Fibroblast of gingiva (primary cell): Measurements from ENCODE around the gene CUBN.
A peak's percentile ranks its signal among the peaks of the same experiment; 100 is the strongest.

ENCODE experiments used
- DNase-seq: peaks from one replicate; pipeline ENCODE4 v3.0.0-alpha.2; 2011; ENCODE audit warnings: low read depth

Gene CUBN

GRCh38 chr10:16820421-16820820, 309.2 kb downstream of the CUBN start:
- no peak for DNase-seq

- no peak for DNase-seq
Observed at GRCh38 chr10:16820018-16820417, 309.6 kb downstream of the CUBN start.

GRCh38 chr10:16819436-16819835, 310.2 kb downstream of the CUBN start:
- DNase-seq, result no peak

GRCh38 chr10:16819026-16819425, 310.6 kb downstream of the CUBN start:
- no peak for DNase-seq

GRCh38 chr10:16817125-16818019, 312.2 kb downstream of the CUBN start, which contains the start of gene RSU1:
Gene RSU1, minus strand, starts transcription at chr10:16817424. Its CDS starts 343 bp downstream, at chr10:16817081.
- peak; percentile 100 for DNase-seq

GRCh38 chr10:16816830-16817124, 312.8 kb downstream of the CUBN start:
- no peak for DNase-seq

- DNase-seq, result no peak
Observed at GRCh38 chr10:16816171-16816570, 313.4 kb downstream of the CUBN start.

- DNase-seq, result no peak
Observed at GRCh38 chr10:16814012-16814411, 315.6 kb downstream of the CUBN start.

- no peak for DNase-seq
Observed at GRCh38 chr10:16812676-16813075, 316.9 kb downstream of the CUBN start.

- DNase-seq, result no peak
Observed at GRCh38 chr10:16811765-16812164, 317.8 kb downstream of the CUBN start.

GRCh38 chr10:16811292-16811691, 318.3 kb downstream of the CUBN start:
- DNase-seq, result no peak

GRCh38 chr10:16809074-16809718, 320.4 kb downstream of the CUBN start:
- DNase-seq, result peak; percentile 27

- no peak for DNase-seq
Observed at GRCh38 chr10:16804123-16804522, 325.5 kb downstream of the CUBN start.

- DNase-seq, result no peak
Observed at GRCh38 chr10:16803464-16803863, 326.1 kb downstream of the CUBN start.

GRCh38 chr10:16799621-16800020, 330.0 kb downstream of the CUBN start:
- DNase-seq, result no peak

- DNase-seq, result no peak
Observed at GRCh38 chr10:16798571-16798970, 331.0 kb downstream of the CUBN start.

- no peak for DNase-seq
Observed at GRCh38 chr10:16795410-16796073, 334.1 kb downstream of the CUBN start.

- no peak for DNase-seq
Observed at GRCh38 chr10:16794005-16794404, 335.6 kb downstream of the CUBN start.

- peak; percentile 35 for DNase-seq
Observed at GRCh38 chr10:16792675-16793074, 336.9 kb downstream of the CUBN start.

GRCh38 chr10:16789765-16790164, 339.8 kb downstream of the CUBN start:
- no peak for DNase-seq

GRCh38 chr10:16789261-16789660, 340.4 kb downstream of the CUBN start:
- no peak for DNase-seq

GRCh38 chr10:16788778-16789177, 340.8 kb downstream of the CUBN start:
- no peak for DNase-seq

- no peak for DNase-seq
Observed at GRCh38 chr10:16788125-16788524, 341.5 kb downstream of the CUBN start.
